Globus pallidus (tissue), 1 donor: ENCODE data around the gene SMURF1.
A peak's percentile ranks its signal among the peaks of the same experiment; 100 is the strongest.
"Not testable (repeated sequence)": the region's sequence is repeated elsewhere in the genome, so short reads cannot be mapped to it uniquely, and the experiment has no call there.

Experiments used
- DNase-seq: peaks from one replicate; pipeline ENCODE4 v3.0.0-alpha.2; 2015; ENCODE audit warnings: low spot score

SMURF1 gene

GRCh38 chr7:99050971-99051370, 92.9 kb downstream of the SMURF1 start:
- no peak for DNase-seq

GRCh38 chr7:99047526-99048077, 96.3 kb downstream of the SMURF1 start:
- DNase-seq: no peak

GRCh38 chr7:99046722-99047121, 97.2 kb downstream of the SMURF1 start:
- no peak for DNase-seq

- not testable (repeated sequence) for DNase-seq
These were observed 97.6 kb downstream of the SMURF1 start for GRCh38 chr7:99046262-99046661.

- not testable (repeated sequence) for DNase-seq
These were observed 99.0 kb downstream of the SMURF1 start for GRCh38 chr7:99044858-99045257.

- DNase-seq: no peak
These were observed 101.0 kb downstream of the SMURF1 start for GRCh38 chr7:99042957-99043356.

GRCh38 chr7:99041526-99041925, 102.4 kb downstream of the SMURF1 start:
- DNase-seq: no peak

- DNase-seq: peak; percentile 91
These were observed 103.6 kb downstream of the SMURF1 start for GRCh38 chr7:99040104-99040958.

GRCh38 chr7:99039384-99039891, 104.5 kb downstream of the SMURF1 start:
- DNase-seq: no peak

- DNase-seq: no peak
These were observed 105.6 kb downstream of the SMURF1 start for GRCh38 chr7:99038086-99038855.

- DNase-seq: no peak
These were observed 106.5 kb downstream of the SMURF1 start for GRCh38 chr7:99037327-99037940.

- peak; percentile 76 for DNase-seq
These were observed 107.3 kb downstream of the SMURF1 start for GRCh38 chr7:99036546-99037111.

- no peak for DNase-seq
These were observed 108.0 kb downstream of the SMURF1 start for GRCh38 chr7:99035723-99036545.

GRCh38 chr7:99034932-99035722, 108.8 kb downstream of the SMURF1 start:
- no peak for DNase-seq

- no peak for DNase-seq
These were observed 110.1 kb downstream of the SMURF1 start for GRCh38 chr7:99033765-99034164.

- DNase-seq: no peak
These were observed 111.0 kb downstream of the SMURF1 start for GRCh38 chr7:99032928-99033327.

- no peak for DNase-seq
These were observed 112.4 kb downstream of the SMURF1 start for GRCh38 chr7:99031496-99031895.

GRCh38 chr7:99030951-99031350, 113.0 kb downstream of the SMURF1 start:
- no peak for DNase-seq

GRCh38 chr7:99030457-99030856, 113.5 kb downstream of the SMURF1 start:
- DNase-seq: no peak
